Upper lobe of right lung (tissue), 1 donor: ENCODE measurements around the gene NUDT12. TPM values are rescaled to one million over a fixed set of nuclear protein-coding genes. Genes with fewer than 3 reads are reported as not detected.

Experiments used
- ATAC-seq: fragments of 200-7000 bp; cut with Tn5 transposase; one replicate; pipeline ENCODE4 v1.9.1; 2020; ENCODE audit warnings: mild to moderate bottlenecking, moderate library complexity
- DNase-seq: peaks from one replicate; pipeline ENCODE4 v3.0.0-alpha.2; 2020
- H3K27ac ChIP-seq: fragments of 200-600 bp; one replicate; pipeline ENCODE4 v1.8.0; 2022
- H3K27me3 ChIP-seq: fragments of 200-600 bp; one replicate; pipeline ENCODE4 v1.8.0; 2022; ENCODE audit warnings: mild to moderate bottlenecking
- H3K36me3 ChIP-seq: fragments of 200-600 bp; one replicate; pipeline ENCODE4 v1.8.0; 2022
- H3K4me1 ChIP-seq: fragments of 200-600 bp; one replicate; pipeline ENCODE4 v1.8.0; 2022
- H3K4me3 ChIP-seq: fragments of 200-600 bp; one replicate; pipeline ENCODE4 v1.8.0; 2022; ENCODE audit warnings: mild to moderate bottlenecking
- H3K9me3 ChIP-seq: fragments of 200-600 bp; one replicate; pipeline ENCODE4 v1.8.0; 2022
- intact Hi-C: fragments of 100-400 bp; cut with DNase I; formaldehyde crosslinking; loops from one replicate; pipeline ENCODE4 v1.11.0; 2022
- total RNA-seq: library from RNA; stranded (reverse); fragmentation: NEBNext Ultra II Directional; extraction: Animal tissue kit (Norgen Biotek cat#: 25700); gene quantifications from one replicate; pipeline ENCODE4 v1.2.1, GENCODE V29; 2021
- TF ChIP-seq, protein P1 (sequence below): fragments of 200-600 bp; IDR thresholded peaks from one replicate; pipeline ENCODE4 v1.8.0; 2022; ENCODE audit warnings: antibody characterized with exemption
- donor health status: DM: no; HTN: yes; CAD: no; lungs with severe emphysema.

The NUDT12 gene
- total RNA-seq, 1 donor from 2014 or later: 10.5 TPM

DNA sequence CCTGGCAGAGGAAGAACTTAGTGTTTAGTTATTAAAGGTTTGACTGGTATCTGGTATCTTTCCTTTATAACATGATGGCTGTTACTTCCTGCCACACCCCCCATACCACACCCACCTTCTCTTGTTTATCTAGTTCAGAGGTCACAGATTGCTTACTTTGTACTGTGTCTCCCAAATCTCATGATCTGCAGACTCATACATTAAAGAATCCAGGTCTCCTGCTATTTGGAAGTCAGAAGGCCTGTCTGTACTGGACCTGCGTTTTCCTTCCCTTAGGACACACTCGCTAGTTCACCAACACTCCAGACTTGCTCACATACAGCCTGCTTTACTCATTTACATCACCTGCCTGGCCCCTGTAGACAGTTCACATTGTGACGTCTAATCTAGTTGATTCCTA, 39.3 kb downstream of the NUDT12 start:
- no peak for ATAC-seq
- Histone ChIP-seq H3K4me3 (no peak overlapping the region), H3K27ac (no peak overlapping the region), H3K36me3 (no peaks in the 10 kb centered on the region), H3K9me3 (no peaks in the 10 kb centered on the region), H3K27me3 (no peaks in the 10 kb centered on the region), H3K4me1 (peaks cover 3% of the 10 kb centered on the region)
- DNase-seq: no peak
- TF ChIP-seq, protein P1, sequence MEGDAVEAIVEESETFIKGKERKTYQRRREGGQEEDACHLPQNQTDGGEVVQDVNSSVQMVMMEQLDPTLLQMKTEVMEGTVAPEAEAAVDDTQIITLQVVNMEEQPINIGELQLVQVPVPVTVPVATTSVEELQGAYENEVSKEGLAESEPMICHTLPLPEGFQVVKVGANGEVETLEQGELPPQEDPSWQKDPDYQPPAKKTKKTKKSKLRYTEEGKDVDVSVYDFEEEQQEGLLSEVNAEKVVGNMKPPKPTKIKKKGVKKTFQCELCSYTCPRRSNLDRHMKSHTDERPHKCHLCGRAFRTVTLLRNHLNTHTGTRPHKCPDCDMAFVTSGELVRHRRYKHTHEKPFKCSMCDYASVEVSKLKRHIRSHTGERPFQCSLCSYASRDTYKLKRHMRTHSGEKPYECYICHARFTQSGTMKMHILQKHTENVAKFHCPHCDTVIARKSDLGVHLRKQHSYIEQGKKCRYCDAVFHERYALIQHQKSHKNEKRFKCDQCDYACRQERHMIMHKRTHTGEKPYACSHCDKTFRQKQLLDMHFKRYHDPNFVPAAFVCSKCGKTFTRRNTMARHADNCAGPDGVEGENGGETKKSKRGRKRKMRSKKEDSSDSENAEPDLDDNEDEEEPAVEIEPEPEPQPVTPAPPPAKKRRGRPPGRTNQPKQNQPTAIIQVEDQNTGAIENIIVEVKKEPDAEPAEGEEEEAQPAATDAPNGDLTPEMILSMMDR: no peak
- intact Hi-C loops: no loop called here

DNA sequence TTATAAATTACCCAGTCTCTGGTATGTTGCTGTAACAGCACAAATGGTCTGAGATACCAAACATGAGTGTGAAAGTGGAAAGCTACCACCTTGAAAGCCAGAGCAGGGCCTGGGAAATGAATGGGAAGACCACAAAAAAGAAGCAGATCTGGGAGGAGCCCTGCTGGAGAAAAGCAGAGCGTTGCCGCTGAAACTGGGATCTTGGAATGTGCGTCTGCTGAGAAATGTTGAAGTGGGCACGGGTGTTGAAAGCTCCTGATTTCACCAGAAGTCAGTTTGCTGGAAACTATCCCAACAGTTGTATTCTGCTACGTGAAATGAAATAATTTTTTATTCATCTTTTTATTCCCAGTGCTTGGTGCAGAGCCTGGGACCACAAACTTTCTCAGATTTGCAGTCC, 40.0 kb downstream of the NUDT12 start:
- Histone ChIP-seq H3K27me3 (no peaks in the 10 kb centered on the region), H3K27ac (no peak overlapping the region), H3K4me3 (no peak overlapping the region), H3K36me3 (no peaks in the 10 kb centered on the region), H3K9me3 (no peaks in the 10 kb centered on the region), H3K4me1 (peaks cover 3% of the 10 kb centered on the region)
- DNase-seq: no peak
- ATAC-seq: peak; percentile 62
- TF ChIP-seq, protein P1: no peak
- intact Hi-C loops: no loop called here

DNA sequence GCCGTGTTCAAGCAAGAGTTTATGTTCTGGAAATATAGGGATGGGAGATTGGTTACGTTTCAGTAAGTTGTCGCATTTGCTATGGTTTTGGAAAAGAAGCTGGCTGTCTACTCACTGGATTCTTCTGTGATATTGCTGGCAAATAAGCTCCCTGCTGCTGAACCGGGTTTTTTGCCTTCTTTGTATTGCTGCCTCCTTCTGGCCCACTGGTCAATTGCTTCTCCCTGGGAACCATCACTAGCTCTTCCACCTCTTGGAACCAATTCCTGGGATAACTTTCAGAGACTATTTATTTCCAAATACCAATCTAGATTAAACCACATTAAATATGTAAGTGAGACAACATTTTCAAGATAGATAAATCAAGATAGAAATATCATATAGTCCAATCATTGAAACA, 43.0 kb downstream of the NUDT12 start:
- H3K36me3 ChIP-seq: no peaks in the 10 kb centered on the region
- intact Hi-C loops: no loop called here
- no peak for DNase-seq
- TF ChIP-seq, protein P1: no peak
- H3K27ac ChIP-seq: no peak overlapping the region
- no peaks in the 10 kb centered on the region for H3K27me3 ChIP-seq
- no peak overlapping the region for H3K4me3 ChIP-seq
- peaks cover 3% of the 10 kb centered on the region for H3K4me1 ChIP-seq
- H3K9me3 ChIP-seq: no peaks in the 10 kb centered on the region
- no peak for ATAC-seq

DNA sequence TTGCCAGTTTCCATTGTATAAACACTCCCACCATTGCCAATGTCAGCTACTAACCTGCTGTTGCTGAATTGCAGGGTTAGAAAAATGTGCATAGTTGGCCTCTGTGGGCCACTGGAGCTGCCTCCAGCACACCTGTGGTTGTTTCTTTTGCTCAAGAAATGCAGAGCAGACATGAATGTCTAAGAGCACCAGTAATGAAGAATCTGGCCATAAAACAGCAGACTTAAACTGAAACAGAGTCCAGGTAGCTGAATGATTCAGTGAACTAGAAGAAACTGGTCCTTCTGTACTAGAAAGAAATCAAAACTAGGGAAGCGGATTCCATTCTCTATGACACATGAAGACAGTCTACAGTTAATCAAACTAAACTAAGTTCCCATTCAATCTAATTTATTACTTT, 48.2 kb downstream of the NUDT12 start:
- H3K4me1 ChIP-seq: no peaks in the 10 kb centered on the region
- H3K36me3 ChIP-seq: no peaks in the 10 kb centered on the region
- ATAC-seq (no peak), DNase-seq (no peak)
- no peaks in the 10 kb centered on the region for H3K9me3 ChIP-seq
- no peaks in the 10 kb centered on the region for H3K27me3 ChIP-seq
- TF ChIP-seq, protein P1: no peak
- intact Hi-C loops: no loop called here
- no peak overlapping the region for H3K27ac ChIP-seq
- no peak overlapping the region for H3K4me3 ChIP-seq

DNA sequence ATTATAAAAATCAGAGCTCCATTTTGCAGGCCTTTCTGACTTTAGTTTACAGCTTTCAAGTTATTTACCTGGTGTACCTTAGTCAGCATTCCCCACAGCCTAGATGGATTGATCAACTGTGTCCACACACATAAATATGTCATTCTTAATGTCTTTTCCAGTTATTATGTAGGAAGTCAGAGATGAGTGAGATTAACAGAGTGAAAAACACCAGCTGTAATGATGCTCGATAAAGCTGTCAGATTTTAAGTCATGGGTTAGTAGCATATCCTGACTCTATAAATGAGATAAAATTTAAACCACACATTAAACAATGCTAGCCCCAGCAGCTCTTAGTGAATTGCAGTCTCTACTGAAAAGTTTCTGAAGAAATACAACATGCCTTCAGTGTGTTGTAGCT, 48.9 kb downstream of the NUDT12 start:
- Histone ChIP-seq H3K36me3 (no peaks in the 10 kb centered on the region), H3K9me3 (no peaks in the 10 kb centered on the region), H3K4me1 (no peaks in the 10 kb centered on the region), H3K27ac (no peak overlapping the region), H3K4me3 (no peak overlapping the region), H3K27me3 (no peaks in the 10 kb centered on the region)
- DNase-seq (no peak), ATAC-seq (no peak)
- intact Hi-C loops: no loop called here
- TF ChIP-seq, protein P1: no peak

DNA sequence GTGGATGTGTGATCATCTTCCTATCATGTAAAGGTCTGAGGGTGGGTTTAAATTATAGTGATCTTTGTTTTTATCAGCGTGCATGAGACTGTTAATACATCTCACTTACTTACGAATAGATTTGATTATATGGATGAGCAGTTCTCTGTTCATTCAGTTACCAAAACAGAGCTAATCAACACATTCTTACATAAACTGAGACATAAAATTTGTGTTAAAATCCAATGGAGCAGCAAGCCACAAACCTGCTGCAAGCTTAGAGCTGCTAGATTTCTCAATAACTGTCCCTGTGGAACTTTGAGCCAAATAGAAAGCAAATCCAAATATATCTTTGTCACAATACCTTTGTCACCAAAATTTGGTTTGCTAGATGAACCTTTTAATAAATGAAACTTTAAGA, 50.1 kb downstream of the NUDT12 start:
- TF ChIP-seq, protein P1: no peak
- Histone ChIP-seq H3K4me1 (no peaks in the 10 kb centered on the region), H3K27ac (no peak overlapping the region), H3K27me3 (no peaks in the 10 kb centered on the region), H3K36me3 (no peaks in the 10 kb centered on the region), H3K9me3 (no peaks in the 10 kb centered on the region), H3K4me3 (no peak overlapping the region)
- ATAC-seq (no peak), DNase-seq (no peak)
- intact Hi-C loops: no loop called here
